Lower leg skin (tissue), 4 donors: ENCODE data around the gene ESR2. TPM values are rescaled to one million over a fixed set of nuclear protein-coding genes. Genes with fewer than 3 reads are reported as not detected.

ENCODE experiments used
- DNase-seq, 2 donors: peaks; one replicate each; pipeline ENCODE4 v3.0.0-alpha.2; 2019; ENCODE audit warnings: low spot score in 2 of 2
- H3K4me3 ChIP-seq: fragments of 200-600 bp; sonication (generic); 2 replicates; pipeline ENCODE4 v1.5.1; 2017; ENCODE audit warnings: mild to moderate bottlenecking, low read depth; ENCODE audit not compliant: poor library complexity, severe bottlenecking
- CTCF ChIP-seq, 3 donors: fragments of 450-650 bp; IDR thresholded peaks; one replicate each; pipeline ENCODE4 v1.5.1; 2016; ENCODE audit warnings: antibody characterized with exemption in 3 of 3, mild to moderate bottlenecking in 3 of 3, moderate library complexity in 2 of 3
- POLR2A ChIP-seq, 2 donors: fragments of 450-650 bp; IDR thresholded peaks; one replicate each; pipeline ENCODE4 v1.6.1; 2016 to 2017; ENCODE audit warnings: antibody characterized with exemption in 2 of 2, mild to moderate bottlenecking in 1 of 2, moderate library complexity in 1 of 2
- WGBS, 2 donors: methylation state at CpG; one replicate each; pipeline ENCODE4 v1.1.5; 2018; 5-methylcytosine and 5-hydroxymethylcytosine counted together
- intact Hi-C: fragments of 100-400 bp; cut with DNase I; formaldehyde crosslinking; loops from one replicate; pipeline ENCODE4 v1.15.0; 2023; ENCODE audit warnings: low total_unique reads
- total RNA-seq, 4 donors: library from RNA; depleted of rRNA; stranded (reverse); fragments of >200 nt; gene quantifications; one replicate each; pipeline ENCODE4 v1.1.0, GENCODE V29; 2016

Gene ESR2
- total RNA-seq, 4 donors from 2014 or later, result 0.08 to 0.65 (median 0.22) TPM

GRCh38 chr14:64220056-64220455, 74.1 kb downstream of the ESR2 start:
- TF ChIP-seq CTCF (IDR thresholded peaks at IDR 0.05) (no peak), POLR2A (IDR thresholded peaks at IDR 0.05) (no peak)

DNA sequence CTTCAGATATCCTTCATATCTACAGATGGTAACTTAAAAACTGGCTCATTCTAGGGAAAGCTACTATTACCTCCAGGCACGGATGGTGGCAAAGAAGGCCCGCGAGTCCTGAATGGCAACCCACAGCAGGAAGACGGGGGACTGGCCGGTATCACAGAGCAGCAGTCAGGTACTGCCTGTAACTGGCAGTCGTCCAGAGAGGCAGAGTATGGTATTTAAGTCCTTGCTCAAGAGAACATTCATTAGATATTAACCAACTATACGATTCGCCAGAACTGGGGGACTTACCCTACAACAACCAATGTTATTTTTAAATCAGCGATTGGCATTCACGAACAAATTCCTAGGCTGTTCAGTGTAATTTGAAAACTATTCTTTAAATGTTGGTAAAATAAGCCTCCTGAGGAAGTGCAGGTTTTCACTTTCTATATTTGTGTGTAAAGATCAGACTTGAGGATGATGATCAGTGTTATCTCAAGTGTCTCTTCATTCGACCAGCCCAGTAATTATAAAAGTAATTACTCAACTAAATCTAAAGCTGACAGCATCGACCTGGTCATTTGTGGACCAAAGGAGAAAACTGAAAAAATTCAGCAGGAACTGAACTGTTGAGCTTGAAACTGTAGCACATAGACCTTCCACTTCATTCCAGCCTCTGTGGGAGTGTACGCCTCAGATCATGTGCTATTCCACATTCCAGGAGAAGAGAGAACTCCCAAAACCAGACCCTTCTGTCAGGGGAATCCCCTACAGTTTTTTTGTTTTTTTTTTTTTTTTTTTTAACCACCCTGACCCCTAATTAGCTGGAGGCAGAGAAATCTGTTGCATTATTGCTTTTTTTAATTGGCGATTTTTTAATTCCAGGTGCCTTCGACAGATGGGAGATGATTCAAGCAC, 75.6 kb downstream of the ESR2 start:
- TF ChIP-seq POLR2A (IDR thresholded peaks at IDR 0.05) (no peak), CTCF (IDR thresholded peaks at IDR 0.05) (no peak)
- no peak for DNase-seq
- H3K4me3 ChIP-seq, result no peak overlapping the region
- WGBS, 2 donors, result 89% methylated on average over 15 of the region's 15 CpGs
- intact Hi-C loops, result no loop called here

More at GRCh38 chr14:64220056-64220455, 74.1 kb downstream of the ESR2 start:
- no peak for DNase-seq
- intact Hi-C loops, result no loop called here
- 94 to 96% methylated on average over 4 of the region's 4 CpGs for WGBS, 2 donors
- H3K4me3 ChIP-seq, result no peak overlapping the region

- no peak overlapping the region for H3K4me3 ChIP-seq
- intact Hi-C loops, result no loop called here
- 87% methylated on average over 7 of the region's 7 CpGs for WGBS, 2 donors
- no peak for DNase-seq
- TF ChIP-seq POLR2A (IDR thresholded peaks at IDR 0.05), result no peak
- no peak for TF ChIP-seq CTCF (IDR thresholded peaks at IDR 0.05)
Observed at GRCh38 chr14:64217834-64218233, 76.3 kb downstream of the ESR2 start.

- no peak for DNase-seq
- TF ChIP-seq CTCF (IDR thresholded peaks at IDR 0.05) (no peak), POLR2A (IDR thresholded peaks at IDR 0.05) (no peak)
- H3K4me3 ChIP-seq, result no peak overlapping the region
- intact Hi-C loops, result no loop called here
- WGBS, 2 donors, result 73 to 77% methylated on average over 4 of the region's 4 CpGs
Observed at GRCh38 chr14:64217308-64217707, 76.9 kb downstream of the ESR2 start.

DNA sequence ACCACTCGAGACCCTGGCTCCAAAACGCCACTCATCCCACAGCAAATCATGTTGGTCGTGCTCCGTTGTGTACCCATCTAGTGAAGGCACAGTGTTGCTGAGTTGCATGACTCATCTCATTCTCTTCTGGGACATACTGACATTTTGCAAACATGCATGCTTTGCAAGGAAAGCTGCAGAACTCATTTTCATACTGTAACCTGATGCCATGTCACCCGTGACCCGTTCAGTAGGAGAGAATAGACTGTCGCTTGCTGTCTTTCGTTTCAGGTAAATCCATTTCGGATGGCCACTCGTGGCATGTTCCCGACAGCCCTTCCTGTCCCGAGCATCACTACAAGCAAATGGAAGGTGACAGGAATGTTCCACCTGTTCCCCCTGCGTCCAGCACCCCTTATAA, 78.2 kb downstream of the ESR2 start:
- 93 to 95% methylated on average over 13 of the region's 13 CpGs for WGBS, 2 donors
- intact Hi-C loops, result no loop called here
- no peak for DNase-seq
- TF ChIP-seq POLR2A (IDR thresholded peaks at IDR 0.05), result no peak
- TF ChIP-seq CTCF (IDR thresholded peaks at IDR 0.05), result no peak
- no peak overlapping the region for H3K4me3 ChIP-seq
